Sigmoid colon (tissue), 7 donors: ENCODE results near the gene CHST8. TPM values are rescaled to one million over a fixed set of nuclear protein-coding genes. Genes with fewer than 3 reads are reported as not detected.

Source experiments
- DNase-seq: peaks from one replicate; pipeline ENCODE4 v3.0.0-alpha.2; 2019
- H3K27ac ChIP-seq, 4 donors: fragments of 200-600 bp; sonication (generic); one replicate each; pipeline ENCODE4 v1.5.1; 2016 to 2019; ENCODE audit warnings: mild to moderate bottlenecking in 1 of 4
- H3K27me3 ChIP-seq, 3 donors: fragments of 200-600 bp; sonication (generic); one replicate each; pipeline ENCODE4 v1.5.1; 2019; ENCODE audit warnings: mild to moderate bottlenecking in 1 of 3
- H3K36me3 ChIP-seq, 4 donors: fragments of 200-600 bp; sonication (generic); one replicate each; pipeline ENCODE4 v1.5.1; 2016 to 2019
- H3K4me1 ChIP-seq, 4 donors: fragments of 200-600 bp; sonication (generic); one replicate each; pipeline ENCODE4 v1.5.1; 2017 to 2019
- H3K4me3 ChIP-seq, 4 donors: fragments of 200-600 bp; sonication (generic); one replicate each; pipeline ENCODE4 v1.5.1; 2017 to 2019; ENCODE audit warnings: mild to moderate bottlenecking in 2 of 4, moderate library complexity in 1 of 4
- H3K9me3 ChIP-seq, 4 donors: fragments of 200-600 bp in 3 of 4; sonication (generic) in 3 of 4; one replicate each; pipeline versions ENCODE4 v1.5.1 to v1.6.1; 2013 to 2019
- EP300 ChIP-seq, 4 donors: sonication (generic); formaldehyde crosslinking; IDR thresholded peaks; one replicate each; pipeline ENCODE4 v1.6.1; 2017; ENCODE audit warnings: antibody characterized with exemption in 4 of 4
- POLR2A ChIP-seq, 2 donors: fragments of 450-650 bp; IDR thresholded peaks; one replicate each; pipeline ENCODE4 v1.6.1; 2016; ENCODE audit warnings: antibody characterized with exemption in 2 of 2, mild to moderate bottlenecking in 2 of 2, moderate library complexity in 2 of 2
- POLR2AphosphoS5 ChIP-seq, 4 donors: sonication (generic); formaldehyde crosslinking; IDR thresholded peaks; one replicate each; pipeline ENCODE4 v1.6.1; 2017; ENCODE audit warnings: antibody characterized with exemption in 4 of 4
- WGBS, 2 donors: extraction: QIAGEN DNeasy Blood & Tissue Kit; methylation state at CpG; one replicate each; pipeline ENCODE4 v1.1.7; 2013; 5-methylcytosine and 5-hydroxymethylcytosine counted together
- intact Hi-C: fragments of 100-400 bp; cut with DNase I; formaldehyde crosslinking; loops from one replicate; pipeline ENCODE4 v1.15.1; 2023
- polyA plus RNA-seq, 3 donors: library from polyadenylated mRNA; stranded (reverse); fragments of 200-250 nt; gene quantifications; one replicate each; pipeline ENCODE4 v1.2.3, GENCODE V29; 2013
- total RNA-seq, 4 donors: library from RNA; depleted of rRNA; stranded (reverse); fragments of >200 nt; gene quantifications; one replicate each; pipeline ENCODE4 v1.1.0, GENCODE V29; 2016
- TF ChIP-seq, protein P1 (sequence below), 4 experiments: fragments of 450-650 bp in 3 of 4; fragments of 200-600 bp in 1 of 4; IDR thresholded peaks; one replicate each; pipeline ENCODE4 v1.5.1; 2016 to 2019; ENCODE audit warnings: antibody characterized with exemption in 4 of 4, mild to moderate bottlenecking in 3 of 4, moderate library complexity in 2 of 4
- donor health status: healthy with polysubstance abuse.
- donor health status: Bipolar disorder and iron deficiency.
- donor health status: healthy.

CHST8 gene
- total and polyA plus RNA-seq, 7 donors = 0.35 to 0.60 (median 0.36) TPM; not detected in 4

DNA sequence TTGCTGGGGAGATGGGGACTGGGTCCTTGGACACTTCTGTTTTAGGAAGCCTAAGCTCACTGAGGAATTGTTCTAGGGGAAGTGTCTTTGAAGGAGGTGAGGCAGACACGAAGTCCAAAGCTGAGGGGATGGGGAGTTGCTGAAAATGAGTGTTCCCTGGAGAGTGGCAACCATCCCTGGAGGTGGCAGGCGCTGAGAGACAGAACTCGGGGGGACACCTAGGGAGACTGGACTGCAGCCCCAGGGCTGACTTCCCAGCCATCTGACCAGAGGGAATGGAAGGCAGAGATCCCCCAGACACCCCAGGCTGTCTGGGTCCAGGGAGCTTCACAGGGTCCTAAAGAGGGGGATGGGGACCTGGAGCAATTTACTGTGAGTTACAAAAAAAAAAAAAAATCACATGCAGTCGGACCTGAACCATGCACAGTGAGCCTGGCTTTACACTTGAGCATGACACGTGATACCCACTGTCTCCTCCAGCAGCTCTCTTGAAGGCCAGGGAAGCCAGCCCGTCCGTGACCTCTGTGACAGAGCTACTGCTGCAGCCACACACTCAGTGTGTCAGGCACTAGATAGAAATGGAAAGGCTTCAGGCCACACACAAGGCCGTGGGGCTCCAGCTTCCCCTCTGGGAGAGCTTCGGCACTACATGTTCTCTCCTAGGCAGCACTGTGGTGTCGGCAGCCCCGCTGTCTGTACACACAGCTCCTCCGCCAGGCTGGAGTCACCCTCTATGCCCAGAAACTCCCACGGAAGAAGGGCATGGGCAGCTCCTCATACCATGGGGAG is 97.8 kb downstream of the CHST8 start:
- intact Hi-C loops = no loop called here
- H3K9me3 ChIP-seq = no peaks in the 10 kb centered on the region
- no peak overlapping the region for H3K4me3 ChIP-seq
- 55 to 61% methylated on average over 13 of the region's 13 CpGs for WGBS, 2 donors
- H3K4me1 ChIP-seq = no peaks in the 10 kb centered on the region
- H3K27ac ChIP-seq = no peak overlapping the region
- H3K36me3 ChIP-seq = no peaks in the 10 kb centered on the region
- no peak for TF ChIP-seq EP300 (IDR thresholded peaks at IDR 0.05)
- no peak for TF ChIP-seq POLR2AphosphoS5 (IDR thresholded peaks at IDR 0.05)
- TF ChIP-seq, protein P1, sequence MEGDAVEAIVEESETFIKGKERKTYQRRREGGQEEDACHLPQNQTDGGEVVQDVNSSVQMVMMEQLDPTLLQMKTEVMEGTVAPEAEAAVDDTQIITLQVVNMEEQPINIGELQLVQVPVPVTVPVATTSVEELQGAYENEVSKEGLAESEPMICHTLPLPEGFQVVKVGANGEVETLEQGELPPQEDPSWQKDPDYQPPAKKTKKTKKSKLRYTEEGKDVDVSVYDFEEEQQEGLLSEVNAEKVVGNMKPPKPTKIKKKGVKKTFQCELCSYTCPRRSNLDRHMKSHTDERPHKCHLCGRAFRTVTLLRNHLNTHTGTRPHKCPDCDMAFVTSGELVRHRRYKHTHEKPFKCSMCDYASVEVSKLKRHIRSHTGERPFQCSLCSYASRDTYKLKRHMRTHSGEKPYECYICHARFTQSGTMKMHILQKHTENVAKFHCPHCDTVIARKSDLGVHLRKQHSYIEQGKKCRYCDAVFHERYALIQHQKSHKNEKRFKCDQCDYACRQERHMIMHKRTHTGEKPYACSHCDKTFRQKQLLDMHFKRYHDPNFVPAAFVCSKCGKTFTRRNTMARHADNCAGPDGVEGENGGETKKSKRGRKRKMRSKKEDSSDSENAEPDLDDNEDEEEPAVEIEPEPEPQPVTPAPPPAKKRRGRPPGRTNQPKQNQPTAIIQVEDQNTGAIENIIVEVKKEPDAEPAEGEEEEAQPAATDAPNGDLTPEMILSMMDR (IDR thresholded peaks at IDR 0.05) = no peak
- no peak for TF ChIP-seq POLR2A (IDR thresholded peaks at IDR 0.05)
- DNase-seq = no peak
- peaks cover 0 to 12% (median 0%) of the 10 kb centered on the region in 3 donors for H3K27me3 ChIP-seq

GRCh38 chr19:33720155-33720493 is 98.4 kb downstream of the CHST8 start:
- H3K36me3 ChIP-seq = no peaks in the 10 kb centered on the region
- WGBS, 2 donors = 89% methylated on average over 3 of the region's 3 CpGs
- no peak for TF ChIP-seq POLR2A (IDR thresholded peaks at IDR 0.05)
- TF ChIP-seq EP300 (IDR thresholded peaks at IDR 0.05) = no peak
- TF ChIP-seq, protein P1 (IDR thresholded peaks at IDR 0.05) = no peak
- no peak for TF ChIP-seq POLR2AphosphoS5 (IDR thresholded peaks at IDR 0.05)
- intact Hi-C loops = no loop called here
- peaks cover 0 to 12% (median 0%) of the 10 kb centered on the region in 3 donors for H3K27me3 ChIP-seq
- H3K9me3 ChIP-seq = no peaks in the 10 kb centered on the region
- no peak overlapping the region for H3K4me3 ChIP-seq
- H3K4me1 ChIP-seq = no peaks in the 10 kb centered on the region
- DNase-seq = no peak
- no peak overlapping the region for H3K27ac ChIP-seq

- Histone ChIP-seq H3K27ac (no peak overlapping the region), H3K4me3 (no peak overlapping the region), H3K36me3 (no peaks in the 10 kb centered on the region), H3K9me3 (no peaks in the 10 kb centered on the region), H3K27me3 (peaks cover 0 to 12% (median 0%) of the 10 kb centered on the region in 3 donors), H3K4me1 (no peaks in the 10 kb centered on the region)
- DNase-seq = no peak
- 73 to 80% methylated on average over 9 of the region's 9 CpGs for WGBS, 2 donors
- TF ChIP-seq EP300 (IDR thresholded peaks at IDR 0.05) (no peak), POLR2AphosphoS5 (IDR thresholded peaks at IDR 0.05) (no peak), POLR2A (IDR thresholded peaks at IDR 0.05) (no peak)
- TF ChIP-seq, protein P1 (IDR thresholded peaks at IDR 0.05) = no peak
- intact Hi-C loops = no loop called here
Measured at GRCh38 chr19:33720691-33721682, 99.2 kb downstream of the CHST8 start.

- H3K4me3 ChIP-seq = no peak overlapping the region
- 78 to 83% methylated on average over 2 of the region's 2 CpGs for WGBS, 2 donors
- no peak overlapping the region for H3K27ac ChIP-seq
- intact Hi-C loops = no loop called here
- H3K4me1 ChIP-seq = no peaks in the 10 kb centered on the region
- no peaks in the 10 kb centered on the region for H3K9me3 ChIP-seq
- no peak for DNase-seq
- no peaks in the 10 kb centered on the region for H3K36me3 ChIP-seq
- peaks cover 0 to 17% (median 0%) of the 10 kb centered on the region in 3 donors for H3K27me3 ChIP-seq
- TF ChIP-seq POLR2AphosphoS5 (IDR thresholded peaks at IDR 0.05) (no peak), POLR2A (IDR thresholded peaks at IDR 0.05) (no peak), EP300 (IDR thresholded peaks at IDR 0.05) (no peak)
- TF ChIP-seq, protein P1 (IDR thresholded peaks at IDR 0.05) = no peak
Measured at GRCh38 chr19:33721735-33722297, 100.1 kb downstream of the CHST8 start.
